ENCODE results near the gene HDAC4.
A peak's percentile ranks its signal among the peaks of the same experiment; 100 is the strongest.

Gene HDAC4

GRCh38 chr2:239238839-239239606 is 161.8 kb downstream of the HDAC4 start:
- DNase-seq (ENCODE audit: low read depth, low spot score) = no peak

- no peak for DNase-seq (ENCODE audit: low read depth, low spot score)
These were observed 162.4 kb downstream of the HDAC4 start for GRCh38 chr2:239238381-239238780.

- DNase-seq (ENCODE audit: low read depth, low spot score) = no peak
These were observed 164.0 kb downstream of the HDAC4 start for GRCh38 chr2:239236808-239237205.

- DNase-seq (ENCODE audit: low read depth, low spot score) = no peak
These were observed 164.6 kb downstream of the HDAC4 start for GRCh38 chr2:239236043-239236807.

GRCh38 chr2:239235311-239235710 is 165.5 kb downstream of the HDAC4 start:
- no peak for DNase-seq (ENCODE audit: low read depth, low spot score)

GRCh38 chr2:239234191-239235175 is 166.3 kb downstream of the HDAC4 start:
- no peak for DNase-seq (ENCODE audit: low read depth, low spot score)

- no peak for DNase-seq (ENCODE audit: low read depth, low spot score)
These were observed 167.2 kb downstream of the HDAC4 start for GRCh38 chr2:239233576-239233975.

GRCh38 chr2:239232195-239232578 is 168.6 kb downstream of the HDAC4 start:
- no peak for DNase-seq (ENCODE audit: low read depth, low spot score)

- DNase-seq (ENCODE audit: low read depth, low spot score) = no peak
These were observed 169.3 kb downstream of the HDAC4 start for GRCh38 chr2:239231231-239232194.

GRCh38 chr2:239230318-239231052 is 170.3 kb downstream of the HDAC4 start:
- no peak for DNase-seq (ENCODE audit: low read depth, low spot score)

GRCh38 chr2:239229545-239230279 is 171.1 kb downstream of the HDAC4 start:
- no peak for DNase-seq (ENCODE audit: low read depth, low spot score)

GRCh38 chr2:239227661-239228371 is 173.0 kb downstream of the HDAC4 start:
- DNase-seq (ENCODE audit: low read depth, low spot score) = peak; percentile 38

GRCh38 chr2:239226677-239227581 is 173.9 kb downstream of the HDAC4 start:
- DNase-seq (ENCODE audit: low read depth, low spot score) = no peak

GRCh38 chr2:239225871-239226561 is 174.8 kb downstream of the HDAC4 start:
- no peak for DNase-seq (ENCODE audit: low read depth, low spot score)

GRCh38 chr2:239225371-239225851 is 175.4 kb downstream of the HDAC4 start:
- no peak for DNase-seq (ENCODE audit: low read depth, low spot score)

- DNase-seq (ENCODE audit: low read depth, low spot score) = no peak
These were observed 175.9 kb downstream of the HDAC4 start for GRCh38 chr2:239224955-239225354.

- no peak for DNase-seq (ENCODE audit: low read depth, low spot score)
These were observed 176.6 kb downstream of the HDAC4 start for GRCh38 chr2:239224199-239224570.
